DND-41 (cell line): ENCODE data around the gene CDYL.
"Not testable (repeated sequence)": the region's sequence is repeated elsewhere in the genome, so short reads cannot be mapped to it uniquely, and the experiment has no call there.

Experiments used
- ATAC-seq: fragments of 200-7000 bp; cut with Tn5 transposase; 3 replicates; pipeline ENCODE4 v1.9.1; 2021; ENCODE audit warnings: low read depth; ENCODE audit not compliant: insufficient read depth
- DNase-seq: peaks from one replicate; pipeline ENCODE4 v3.0.0-alpha.2; 2020
- H2AFZ ChIP-seq: 2 replicates; pipeline ENCODE4 v1.6.0; 2012; ENCODE audit warnings: low read depth, low read length
- H3K27ac ChIP-seq: 2 replicates; pipeline ENCODE4 v1.5.1; 2012; ENCODE audit warnings: low read length, inconsistent platforms
- H3K27me3 ChIP-seq: fragments of 200-600 bp; sonication (generic); 2 replicates; pipeline ENCODE4 v1.6.0; 2012; ENCODE audit warnings: low read length, mild to moderate bottlenecking, inconsistent platforms; ENCODE audit not compliant: insufficient read depth, poor library complexity
- H3K36me3 ChIP-seq: 2 replicates; pipeline ENCODE4 v1.5.1; 2012; ENCODE audit warnings: low read length, inconsistent platforms; ENCODE audit not compliant: insufficient read depth
- H3K4me1 ChIP-seq: 2 replicates; pipeline ENCODE4 v1.5.1; 2012; ENCODE audit warnings: mild to moderate bottlenecking, low read length; ENCODE audit not compliant: insufficient read depth
- H3K4me2 ChIP-seq: 2 replicates; pipeline ENCODE4 v1.6.0; 2012; ENCODE audit warnings: mild to moderate bottlenecking, moderate library complexity, low read length, inconsistent platforms; ENCODE audit not compliant: insufficient read depth
- H3K4me3 ChIP-seq, 2 experiments: fragments of 200-600 bp in 1 of 2; shearing (Covaris generic) in 1 of 2; 2 replicates each; pipeline ENCODE4 v1.5.1; 2012 to 2016; ENCODE audit warnings: inconsistent platforms in 2 of 2, low read length in 2 of 2, mild to moderate bottlenecking in 2 of 2, low read depth in 1 of 2, moderate library complexity in 1 of 2
- H3K79me2 ChIP-seq: 2 replicates; pipeline ENCODE4 v1.6.0; 2012; ENCODE audit warnings: low read length, inconsistent platforms; ENCODE audit not compliant: insufficient read depth
- H3K9ac ChIP-seq: 2 replicates; pipeline ENCODE4 v1.6.0; 2012; ENCODE audit warnings: low read depth, mild to moderate bottlenecking, inconsistent platforms, low read length, moderate library complexity
- H3K9me3 ChIP-seq: 2 replicates; pipeline ENCODE4 v1.5.1; 2012; ENCODE audit warnings: low read length, moderate library complexity, mild to moderate bottlenecking, inconsistent platforms; ENCODE audit not compliant: insufficient read depth, severe bottlenecking
- H4K20me1 ChIP-seq: 2 replicates; pipeline ENCODE4 v1.6.0; 2012; ENCODE audit warnings: low read length; ENCODE audit not compliant: insufficient read depth
- CTCF ChIP-seq: IDR thresholded peaks from 2 replicates; pipeline ENCODE4 v1.5.1; 2012; ENCODE audit warnings: borderline replicate concordance, low read length, moderate library complexity, mild to moderate bottlenecking; ENCODE audit not compliant: poor library complexity, severe bottlenecking; ENCODE audit errors: extremely low read depth
- EZH2 ChIP-seq: IDR thresholded peaks from 3 replicates; pipeline ENCODE4 v1.6.1; 2012; ENCODE audit warnings: borderline replicate concordance, low read depth, mild to moderate bottlenecking, moderate library complexity, low read length, inconsistent platforms; ENCODE audit not compliant: severe bottlenecking

CDYL gene

DNA sequence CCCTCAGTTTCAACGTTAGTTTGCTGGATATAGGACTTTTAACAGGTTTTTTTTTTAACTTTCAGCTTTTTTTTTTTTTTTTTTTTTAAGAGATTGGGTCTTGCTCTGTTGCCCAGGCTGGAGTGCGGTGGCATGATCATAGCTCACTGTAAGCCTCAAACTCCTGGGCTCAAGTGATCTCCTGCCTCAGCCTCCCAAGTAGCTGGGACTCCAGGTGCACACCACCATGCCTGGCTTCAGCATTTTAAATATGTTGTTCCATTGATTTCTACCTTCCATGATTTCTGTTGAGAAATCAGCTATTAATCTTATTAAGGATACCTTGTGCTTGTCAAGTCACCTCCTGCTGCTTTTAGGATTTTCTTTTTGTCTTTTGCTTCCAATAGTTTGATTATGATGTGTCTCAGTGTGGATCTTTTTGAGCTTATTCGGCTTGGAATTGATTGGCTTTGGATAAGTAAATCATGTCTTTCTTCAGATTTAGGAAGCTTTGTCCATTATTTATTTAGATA lies 52.0 kb downstream of the CDYL start:
- Histone ChIP-seq H4K20me1 (no peaks in the 10 kb centered on the region), H3K9me3 (peaks cover 28% of the 10 kb centered on the region), H2AFZ (no peak overlapping the region), H3K4me1 (no peaks in the 10 kb centered on the region), H3K27me3 (no peaks in the 10 kb centered on the region), H3K4me2 (no peak overlapping the region), H3K79me2 (peaks cover 9% of the 10 kb centered on the region; the same call in 1 of the 2 replicates), H3K9ac (no peak overlapping the region), H3K36me3 (no peaks in the 10 kb centered on the region), H3K4me3 (no peak overlapping the region), H3K27ac (no peak overlapping the region)
- no peak for TF ChIP-seq CTCF
- TF ChIP-seq EZH2, result no peak
- ATAC-seq (no peak), DNase-seq (no peak)

- no peak for ATAC-seq
- H3K79me2 ChIP-seq, result peaks cover 9% of the 10 kb centered on the region; the same call in 1 of the 2 replicates
These were observed 52.9 kb downstream of the CDYL start for GRCh38 chr6:4829089-4829488.

GRCh38 chr6:4835540-4835939 lies 59.3 kb downstream of the CDYL start:
- not testable (repeated sequence) for H3K9ac ChIP-seq, H3K79me2 ChIP-seq, H3K27me3 ChIP-seq, H3K4me1 ChIP-seq, H3K36me3 ChIP-seq, H3K9me3 ChIP-seq, H3K4me3 ChIP-seq, H3K27ac ChIP-seq, H3K4me2 ChIP-seq, DNase-seq, H2AFZ ChIP-seq, ATAC-seq, H4K20me1 ChIP-seq

More at GRCh38 chr6:4829089-4829488, 52.9 kb downstream of the CDYL start:
- no peak for DNase-seq
- H3K4me3 ChIP-seq, result no peak overlapping the region
- H3K27ac ChIP-seq, result no peak overlapping the region
- no peak overlapping the region for H3K9ac ChIP-seq
- no peak overlapping the region for H2AFZ ChIP-seq
- no peaks in the 10 kb centered on the region for H4K20me1 ChIP-seq
- H3K4me1 ChIP-seq, result no peaks in the 10 kb centered on the region
- TF ChIP-seq CTCF (no peak), EZH2 (no peak)
- no peaks in the 10 kb centered on the region for H3K36me3 ChIP-seq
- no peak overlapping the region for H3K4me2 ChIP-seq
- no peaks in the 10 kb centered on the region for H3K27me3 ChIP-seq
- H3K9me3 ChIP-seq, result peaks cover 28% of the 10 kb centered on the region

GRCh38 chr6:4840169-4840568 lies 64.0 kb downstream of the CDYL start:
- no peak overlapping the region for H3K27ac ChIP-seq
- no peak for ATAC-seq

More at GRCh38 chr6:4840169-4840568, 64.0 kb downstream of the CDYL start:
- DNase-seq, result no peak
- peaks cover 9% of the 10 kb centered on the region for H3K9me3 ChIP-seq
- no peaks in the 10 kb centered on the region for H3K4me1 ChIP-seq
- no peak overlapping the region for H3K4me2 ChIP-seq
- TF ChIP-seq CTCF, result no peak
- TF ChIP-seq EZH2, result no peak
- H3K27me3 ChIP-seq, result no peaks in the 10 kb centered on the region
- H3K36me3 ChIP-seq, result no peaks in the 10 kb centered on the region
- no peak overlapping the region for H2AFZ ChIP-seq
- H3K79me2 ChIP-seq, result peaks cover 8% of the 10 kb centered on the region; the same call in 1 of the 2 replicates
- H4K20me1 ChIP-seq, result no peaks in the 10 kb centered on the region
- no peak overlapping the region for H3K4me3 ChIP-seq
- H3K9ac ChIP-seq, result no peak overlapping the region
